ENCODE measurements around the gene NAIF1.
"Not testable (repeated sequence)": the region's sequence is repeated elsewhere in the genome, so short reads cannot be mapped to it uniquely, and the experiment has no call there.

NAIF1 gene

GRCh38 chr9:128062846-128063831, 4.0 kb downstream of the NAIF1 start:
- H3K27ac ChIP-seq = no peak overlapping the region
- DNase-seq (ENCODE audit: low read depth, low spot score) = no peak

GRCh38 chr9:128062279-128062678, 4.8 kb downstream of the NAIF1 start:
- no peak for DNase-seq (ENCODE audit: low read depth, low spot score)
- H3K27ac ChIP-seq = no peak overlapping the region

GRCh38 chr9:128061275-128061960, 5.7 kb downstream of the NAIF1 start:
- no peak for DNase-seq (ENCODE audit: low read depth, low spot score)
- no peak overlapping the region for H3K27ac ChIP-seq

GRCh38 chr9:128059365-128059983, 7.6 kb downstream of the NAIF1 start:
- H3K27ac ChIP-seq = no peak overlapping the region
- DNase-seq (ENCODE audit: low read depth, low spot score) = no peak

- no peak overlapping the region for H3K27ac ChIP-seq
- no peak for DNase-seq (ENCODE audit: low read depth, low spot score)
Observed at GRCh38 chr9:128057724-128058409, 9.3 kb downstream of the NAIF1 start.

GRCh38 chr9:128056887-128057723, 10.0 kb downstream of the NAIF1 start:
- no peak for DNase-seq (ENCODE audit: low read depth, low spot score)
- no peak overlapping the region for H3K27ac ChIP-seq

GRCh38 chr9:128056086-128056485, 11.0 kb downstream of the NAIF1 start:
- DNase-seq (ENCODE audit: low read depth, low spot score) = no peak
- no peak overlapping the region for H3K27ac ChIP-seq

- no peak overlapping the region for H3K27ac ChIP-seq
- DNase-seq (ENCODE audit: low read depth, low spot score) = no peak
Observed at GRCh38 chr9:128055344-128056040, 11.6 kb downstream of the NAIF1 start.

- no peak for DNase-seq (ENCODE audit: low read depth, low spot score)
- no peak overlapping the region for H3K27ac ChIP-seq
Observed at GRCh38 chr9:128054087-128054486, 13.0 kb downstream of the NAIF1 start.

GRCh38 chr9:128053560-128053959, 13.6 kb downstream of the NAIF1 start:
- no peak overlapping the region for H3K27ac ChIP-seq
- no peak for DNase-seq (ENCODE audit: low read depth, low spot score)

- peak overlapping the region; percentile 74 for H3K27ac ChIP-seq
- no peak for DNase-seq (ENCODE audit: low read depth, low spot score)
Observed at GRCh38 chr9:128051932-128052709, 15.0 kb downstream of the NAIF1 start.

GRCh38 chr9:128049843-128050242, 17.3 kb downstream of the NAIF1 start:
- no peak for DNase-seq (ENCODE audit: low read depth, low spot score)

GRCh38 chr9:128048663-128049062, 18.5 kb downstream of the NAIF1 start:
- DNase-seq (ENCODE audit: low read depth, low spot score) = no peak
- no peak overlapping the region for H3K27ac ChIP-seq

More at GRCh38 chr9:128049843-128050242, 17.3 kb downstream of the NAIF1 start:
- no peak overlapping the region for H3K27ac ChIP-seq

GRCh38 chr9:128047231-128047630, 19.9 kb downstream of the NAIF1 start:
- DNase-seq (ENCODE audit: low read depth, low spot score) = no peak
- no peak overlapping the region for H3K27ac ChIP-seq

- H3K27ac ChIP-seq = no peak overlapping the region
- no peak for DNase-seq (ENCODE audit: low read depth, low spot score)
Observed at GRCh38 chr9:128045831-128046230, 21.3 kb downstream of the NAIF1 start.

- H3K27ac ChIP-seq; DNase-seq (ENCODE audit: low read depth, low spot score): not testable (repeated sequence)
Observed at GRCh38 chr9:128045409-128045808, 21.7 kb downstream of the NAIF1 start.

GRCh38 chr9:128043467-128043868, 23.7 kb downstream of the NAIF1 start:
- H3K27ac ChIP-seq = no peak overlapping the region
- DNase-seq (ENCODE audit: low read depth, low spot score) = no peak

GRCh38 chr9:128042043-128042442, 25.1 kb downstream of the NAIF1 start:
- no peak overlapping the region for H3K27ac ChIP-seq
- DNase-seq (ENCODE audit: low read depth, low spot score) = no peak
